Ramos (cell line): ENCODE measurements around the gene CAPN8.

Source experiments
- in situ Hi-C: fragments of 300-500 bp; cut with MboI; formaldehyde crosslinking; loops from one replicate; pipeline ENCODE4 v1.14.3; 2022; ENCODE audit warnings: low sequenced_read_pairs; ENCODE audit not compliant: unreplicated experiment

Gene CAPN8

GRCh38 chr1:223659711-223660110, 5.8 kb downstream of the CAPN8 start:
- in situ Hi-C loops = no loop called here

DNA sequence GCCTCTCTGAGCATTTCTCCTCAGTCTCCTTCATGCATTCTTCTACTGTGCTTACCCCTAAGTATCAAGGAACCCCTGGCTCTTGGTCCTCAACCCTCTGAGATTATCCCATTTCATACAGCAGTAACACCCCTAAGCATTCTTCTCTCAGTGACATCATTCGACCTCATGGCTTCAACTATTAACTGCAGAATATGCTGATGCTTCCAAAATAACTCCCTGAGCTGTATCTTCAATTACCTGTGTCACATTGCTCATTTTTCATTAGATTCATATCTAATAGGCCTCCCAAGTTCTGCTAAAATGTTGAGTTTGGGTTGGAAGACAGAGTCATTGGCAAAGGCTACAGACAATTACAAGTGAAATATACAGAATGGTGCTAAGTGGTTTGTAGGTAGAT, 7.5 kb downstream of the CAPN8 start:
- in situ Hi-C loops = no loop called here

GRCh38 chr1:223654083-223654482, 11.4 kb downstream of the CAPN8 start:
- in situ Hi-C loops = no loop called here

GRCh38 chr1:223653431-223653830, 12.1 kb downstream of the CAPN8 start:
- in situ Hi-C loops = no loop called here

DNA sequence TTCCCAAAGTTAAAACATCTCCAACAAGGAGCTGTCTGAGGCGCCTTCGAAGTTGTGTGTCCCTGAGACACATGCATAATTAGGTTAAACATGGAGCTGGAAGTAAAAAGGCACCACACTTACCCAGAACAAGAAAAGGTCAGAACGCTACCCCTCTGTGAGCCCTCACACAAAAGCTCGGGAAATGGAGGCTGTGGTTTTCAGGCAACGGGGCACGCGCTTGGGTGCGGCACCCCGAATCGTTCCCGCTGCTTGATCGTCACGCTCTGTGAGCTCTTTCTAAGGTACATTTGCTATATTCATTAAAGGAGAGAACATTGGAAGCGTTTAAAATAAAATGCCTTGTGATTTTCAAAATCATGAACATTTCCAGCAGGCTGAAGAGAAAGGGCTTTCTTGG, 12.5 kb downstream of the CAPN8 start:
- in situ Hi-C loops = no loop called here

DNA sequence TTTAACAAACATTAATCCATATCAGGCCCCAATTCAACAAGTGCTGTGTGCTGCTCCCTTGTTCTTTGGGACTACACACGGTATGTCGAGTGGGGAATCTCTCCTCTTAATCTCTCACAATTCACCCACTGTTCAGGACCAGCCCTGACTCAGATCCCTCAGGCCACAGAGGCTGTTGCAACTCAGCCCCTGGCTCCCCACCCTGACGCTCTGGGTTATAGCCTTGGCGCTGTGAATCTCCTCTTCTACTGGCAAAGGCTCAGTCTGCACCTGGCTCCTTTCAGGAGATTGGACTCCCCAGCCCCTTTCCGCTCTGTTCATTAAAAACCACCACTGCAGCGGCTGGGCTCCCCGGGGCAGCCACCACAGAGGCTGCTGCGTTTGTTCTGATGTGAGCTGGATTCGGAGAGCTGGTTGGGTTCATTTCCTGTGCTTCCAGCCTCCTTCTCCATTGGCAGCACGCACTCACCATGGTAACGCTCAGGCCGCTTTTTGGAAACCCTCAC, 13.0 kb downstream of the CAPN8 start:
- in situ Hi-C loops = no loop called here

DNA sequence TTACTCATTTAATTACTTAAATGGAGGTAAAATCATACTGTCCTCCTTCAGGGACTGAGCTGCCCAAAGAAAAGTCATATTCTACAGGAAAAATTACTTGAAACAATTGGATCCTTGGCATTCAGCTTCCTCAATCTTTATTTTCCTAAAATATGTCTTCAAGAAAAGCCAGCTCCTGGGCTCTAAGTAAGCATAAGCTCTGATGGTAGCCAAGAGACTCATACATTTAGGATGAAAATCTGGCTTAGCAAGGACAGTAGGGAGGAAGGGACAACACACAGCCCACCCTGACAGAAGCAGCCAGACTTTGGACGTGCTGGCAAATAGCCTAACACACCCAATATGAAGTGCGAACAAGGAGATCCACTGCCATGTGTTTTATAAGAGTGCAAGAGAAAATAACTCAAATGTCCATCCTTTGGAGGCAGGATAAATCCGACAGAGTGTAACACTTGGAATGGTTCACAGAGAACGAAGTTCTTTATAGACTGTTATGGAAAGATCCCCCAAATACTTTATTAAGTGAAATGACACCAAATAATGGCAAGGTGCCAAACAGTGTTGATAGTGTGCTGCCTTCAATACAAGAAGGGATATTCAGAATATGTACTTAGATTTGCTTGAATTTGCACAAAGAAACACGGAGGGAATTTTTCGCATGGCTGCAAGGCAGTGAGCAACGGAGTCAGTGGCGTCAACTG, 14.1 kb downstream of the CAPN8 start:
- in situ Hi-C loops = no loop called here

DNA sequence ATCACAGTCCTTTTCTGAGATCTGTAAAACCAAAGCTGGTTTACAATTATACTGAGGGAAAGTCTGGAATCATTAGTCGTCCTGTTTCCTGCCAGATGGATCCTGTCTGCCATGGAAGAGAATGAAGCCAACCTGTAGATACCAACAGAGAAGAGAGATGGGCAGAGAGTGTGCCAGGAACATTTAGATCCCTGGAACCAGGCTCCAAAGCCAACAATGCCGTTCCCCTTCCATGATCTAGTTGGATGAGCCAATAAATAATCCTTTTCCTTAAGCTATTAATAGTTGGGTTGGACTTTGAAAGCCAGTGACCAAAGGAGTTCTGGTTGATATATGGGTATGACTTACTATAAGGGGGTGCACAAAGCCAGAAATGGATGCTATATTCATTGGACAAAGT, 15.0 kb downstream of the CAPN8 start:
- in situ Hi-C loops = no loop called here

- in situ Hi-C loops = no loop called here
These were observed 16.3 kb downstream of the CAPN8 start for GRCh38 chr1:223649222-223649621.

DNA sequence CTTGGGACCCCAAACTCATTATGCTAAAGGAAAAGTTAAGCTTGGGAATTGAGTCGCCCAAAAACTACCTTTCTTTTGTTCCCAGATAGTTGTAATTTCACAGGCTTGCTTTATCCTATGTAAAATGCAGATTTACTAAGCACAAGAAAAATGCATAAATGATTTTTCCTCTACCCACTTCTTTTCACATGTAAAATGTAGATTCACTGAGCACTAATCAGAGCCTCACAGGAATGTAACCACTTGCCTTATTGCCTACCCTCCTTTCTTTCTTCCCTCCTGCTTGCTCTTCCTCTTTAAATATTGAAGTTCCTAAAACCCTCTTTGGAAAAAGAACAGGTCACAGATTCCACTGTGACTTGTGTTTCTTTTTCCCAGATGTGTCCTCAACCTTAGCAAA, 18.3 kb downstream of the CAPN8 start:
- in situ Hi-C loops = no loop called here

GRCh38 chr1:223645903-223646302, 19.6 kb downstream of the CAPN8 start:
- in situ Hi-C loops = no loop called here

- in situ Hi-C loops = no loop called here
These were observed 23.3 kb downstream of the CAPN8 start for GRCh38 chr1:223642237-223642636.

GRCh38 chr1:223641523-223642039, 23.9 kb downstream of the CAPN8 start:
- in situ Hi-C loops = no loop called here

DNA sequence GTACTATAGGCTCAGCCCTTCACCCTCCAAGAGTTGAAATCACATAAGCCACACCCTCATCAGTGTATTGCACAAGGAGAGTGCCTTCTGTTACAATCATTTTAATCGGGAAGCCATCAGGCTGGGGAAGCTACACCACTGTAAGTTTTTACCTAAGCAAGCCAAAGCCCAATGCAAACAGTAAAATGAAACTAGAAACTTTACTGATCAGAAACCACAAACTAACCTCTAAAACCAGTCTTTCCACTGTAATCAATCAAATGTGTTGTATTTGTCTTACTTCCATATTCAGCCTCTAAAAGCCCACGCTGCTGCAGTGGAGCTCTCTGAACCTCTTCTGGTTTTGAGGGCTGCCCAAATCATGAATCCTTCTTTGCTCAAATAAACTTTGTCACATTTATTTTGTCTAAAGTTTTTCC, 26.2 kb downstream of the CAPN8 start:
- in situ Hi-C loops = no loop called here

DNA sequence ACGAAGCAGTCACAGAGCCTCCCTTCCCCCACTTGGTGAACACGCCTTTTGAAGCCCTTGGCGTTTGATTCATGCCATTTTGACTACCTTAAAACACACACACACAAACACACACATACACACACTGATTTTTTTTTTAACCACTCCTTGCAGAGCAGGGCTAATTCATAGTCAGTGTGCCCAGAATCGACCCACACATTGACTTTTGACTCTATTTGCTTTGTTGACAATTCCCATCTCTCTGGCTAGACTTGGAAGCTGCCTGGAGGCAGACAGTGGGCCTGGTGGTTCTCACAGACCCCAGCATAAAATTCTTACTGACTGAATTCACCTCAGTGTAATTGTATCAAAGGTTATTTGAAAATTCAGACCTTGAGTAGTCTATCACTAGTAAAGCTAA, 30.3 kb downstream of the CAPN8 start:
- in situ Hi-C loops = no loop called here

GRCh38 chr1:223634423-223634822, 31.1 kb downstream of the CAPN8 start:
- in situ Hi-C loops = no loop called here

DNA sequence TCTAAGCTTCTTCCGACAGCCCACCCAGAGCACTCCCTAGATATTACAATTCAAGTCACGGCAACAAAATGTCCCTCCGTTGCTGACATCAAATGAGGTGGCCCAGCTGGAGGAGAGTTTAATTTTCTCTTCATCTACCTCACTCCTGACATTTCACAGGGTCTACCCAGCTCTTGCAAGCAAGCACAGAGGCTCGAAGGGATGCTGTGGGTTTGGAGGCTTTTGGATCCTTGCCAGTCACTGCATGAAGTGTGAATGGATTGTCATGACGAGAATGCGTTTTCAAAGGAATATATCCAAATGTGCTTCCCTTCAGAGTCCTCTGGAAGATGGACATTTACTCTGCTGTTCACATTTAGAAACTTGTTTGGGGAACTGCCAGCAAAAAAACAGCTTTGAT, 33.5 kb downstream of the CAPN8 start:
- in situ Hi-C loops = no loop called here

GRCh38 chr1:223631473-223631872, 34.0 kb downstream of the CAPN8 start:
- in situ Hi-C loops = no loop called here

DNA sequence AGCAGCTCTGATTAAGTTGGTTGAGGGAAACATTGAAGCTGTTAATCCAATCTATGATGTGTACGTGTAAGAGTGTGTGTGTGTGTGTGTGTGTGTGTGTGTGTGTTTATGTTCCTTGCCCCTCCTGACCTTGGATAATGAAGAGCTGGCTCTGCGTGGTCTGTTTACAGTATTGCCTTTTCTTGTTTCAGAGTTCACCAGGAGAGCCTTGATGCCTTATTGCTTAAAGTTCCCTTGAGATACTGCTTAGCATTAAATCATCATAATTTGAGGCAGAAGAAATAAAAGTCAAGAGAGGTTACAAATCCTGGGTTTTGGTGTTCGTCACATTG, 36.4 kb downstream of the CAPN8 start:
- in situ Hi-C loops = no loop called here

DNA sequence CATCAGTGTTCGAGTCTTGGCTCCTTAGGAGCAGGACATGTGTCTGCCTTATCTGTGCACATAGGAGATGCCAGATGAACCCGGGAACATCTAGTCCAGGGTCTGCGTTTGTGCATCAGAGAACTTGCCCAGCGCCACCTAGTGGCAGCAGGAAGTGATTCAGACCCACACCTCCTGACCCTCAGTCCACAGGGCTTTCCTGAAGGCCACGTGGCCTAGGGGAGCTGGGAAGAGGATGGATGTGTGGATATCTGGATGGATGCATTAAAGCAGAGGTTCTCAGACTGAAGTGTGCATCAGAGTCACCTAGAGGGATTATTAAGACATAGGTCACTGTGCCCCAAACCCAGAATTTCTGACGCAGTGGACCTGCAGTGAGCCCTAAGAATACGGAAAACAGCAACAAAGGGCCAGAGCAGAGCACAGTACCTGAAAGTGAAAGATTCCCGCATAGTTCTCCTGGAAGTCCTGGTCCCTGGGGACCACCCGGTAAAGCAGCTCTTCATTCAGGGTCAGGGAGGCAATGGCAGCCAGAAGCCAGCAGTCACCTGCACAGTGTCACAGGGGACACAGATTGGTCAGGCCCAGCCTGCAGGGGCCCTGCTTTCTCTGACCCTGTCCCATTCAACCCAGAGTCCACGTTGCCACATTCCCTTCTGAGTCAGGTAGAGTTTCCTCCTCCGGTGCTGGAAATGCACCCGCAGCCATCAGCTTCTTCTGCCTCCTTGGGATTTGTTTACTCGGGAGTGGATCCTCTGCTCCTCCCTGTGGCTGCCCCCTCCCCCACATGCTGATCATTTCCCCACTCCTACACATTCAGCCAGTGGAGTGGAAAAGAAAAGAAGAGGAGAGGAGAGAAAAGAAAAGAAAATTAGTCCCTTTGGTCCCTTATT, 37.0 kb downstream of the CAPN8 start:
- in situ Hi-C loops = no loop called here

DNA sequence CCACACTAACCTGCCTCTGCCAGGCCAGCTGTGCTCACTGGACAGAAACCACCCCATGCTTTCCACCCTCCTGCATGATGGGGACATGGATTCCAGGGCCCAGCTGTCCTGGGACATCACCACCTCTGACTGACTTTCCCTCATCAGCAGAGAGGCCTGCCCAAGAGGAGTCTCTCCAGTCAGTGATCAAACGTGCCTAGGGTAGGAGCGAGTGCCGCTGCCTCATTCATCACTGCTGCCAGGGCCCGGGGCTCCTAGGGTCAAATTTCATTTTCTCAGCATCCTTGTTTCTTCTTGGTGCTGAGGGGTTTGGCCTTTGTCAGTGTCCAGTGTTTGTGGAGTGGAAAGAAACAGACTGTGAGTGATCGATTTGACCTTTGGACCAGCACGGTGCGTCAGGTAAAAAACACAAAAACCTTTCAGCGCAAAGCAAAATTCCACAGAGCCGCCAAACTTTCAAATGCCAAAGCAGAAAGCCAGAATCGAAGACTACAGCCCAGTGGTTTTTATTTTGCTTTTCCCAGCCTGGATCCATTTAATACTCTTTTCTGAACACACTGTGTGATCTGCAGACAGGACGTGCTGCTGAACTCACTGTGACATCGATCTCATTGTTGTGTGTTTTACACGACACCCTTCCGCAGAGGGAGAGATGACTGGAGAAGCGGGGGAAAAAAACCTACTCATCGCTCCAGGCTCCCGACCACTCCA, 43.2 kb downstream of the CAPN8 start:
- in situ Hi-C loops = no loop called here
